Stimulated activated CD8-positive, alpha-beta memory T cell treated with anti-CD3 and anti-CD28 coated beads, Interleukin-15, amount 100 ng/mL, for 4 hours (primary cell): ENCODE data around the gene PCDHA10.
"Not testable (repeated sequence)": the region's sequence is repeated elsewhere in the genome, so short reads cannot be mapped to it uniquely, and the experiment has no call there.

Experiments used
- DNase-seq, 2 donors: peaks; one replicate each; pipeline ENCODE4 v3.0.0-alpha.2; 2020; ENCODE audit warnings: low read depth in 2 of 2

The PCDHA10 gene

DNA sequence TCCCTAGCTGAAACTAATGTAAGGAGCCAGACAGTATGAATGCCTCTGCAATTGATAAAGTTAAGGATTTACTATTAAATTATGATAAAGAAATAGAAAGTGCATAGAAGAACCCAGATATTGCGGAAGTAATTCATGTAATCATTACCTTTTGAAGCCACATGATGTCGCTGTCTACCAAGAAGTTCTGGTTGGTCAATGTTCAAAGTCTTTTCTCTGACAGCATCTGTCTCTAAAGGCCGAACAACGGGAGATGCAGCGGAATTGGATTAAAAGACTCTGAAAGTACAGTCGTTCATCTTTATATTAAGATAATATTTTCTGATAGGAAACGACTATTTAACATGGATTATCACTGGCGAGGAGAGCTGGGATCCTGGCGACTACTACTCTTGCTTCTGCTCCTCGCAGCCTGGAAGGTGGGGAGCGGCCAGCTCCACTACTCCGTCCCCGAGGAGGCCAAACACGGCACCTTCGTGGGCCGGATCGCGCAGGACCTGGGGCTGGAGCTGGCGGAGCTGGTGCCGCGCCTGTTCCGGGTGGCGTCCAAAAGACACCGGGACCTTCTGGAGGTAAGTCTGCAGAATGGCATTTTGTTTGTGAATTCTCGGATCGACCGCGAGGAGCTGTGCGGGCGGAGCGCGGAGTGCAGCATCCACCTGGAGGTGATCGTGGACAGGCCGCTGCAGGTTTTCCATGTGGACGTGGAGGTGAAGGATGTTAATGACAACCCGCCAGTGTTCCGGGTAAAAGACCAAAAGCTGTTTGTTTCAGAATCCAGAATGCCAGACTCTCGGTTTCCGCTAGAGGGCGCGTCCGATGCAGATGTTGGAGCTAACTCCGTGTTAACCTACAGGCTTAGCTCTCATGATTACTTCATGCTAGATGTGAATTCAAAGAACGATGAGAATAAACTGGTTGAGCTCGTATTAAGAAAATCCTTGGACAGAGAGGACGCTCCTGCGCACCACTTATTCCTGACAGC, 14.4 kb upstream of the PCDHA10 start, which contains the start of gene PCDHA8:
Gene PCDHA8 (plus strand): TSS at position 210 of the 985 bp plus-strand sequence. CDS start 135 bp downstream, at position 345.
- DNase-seq = no peak

DNA sequence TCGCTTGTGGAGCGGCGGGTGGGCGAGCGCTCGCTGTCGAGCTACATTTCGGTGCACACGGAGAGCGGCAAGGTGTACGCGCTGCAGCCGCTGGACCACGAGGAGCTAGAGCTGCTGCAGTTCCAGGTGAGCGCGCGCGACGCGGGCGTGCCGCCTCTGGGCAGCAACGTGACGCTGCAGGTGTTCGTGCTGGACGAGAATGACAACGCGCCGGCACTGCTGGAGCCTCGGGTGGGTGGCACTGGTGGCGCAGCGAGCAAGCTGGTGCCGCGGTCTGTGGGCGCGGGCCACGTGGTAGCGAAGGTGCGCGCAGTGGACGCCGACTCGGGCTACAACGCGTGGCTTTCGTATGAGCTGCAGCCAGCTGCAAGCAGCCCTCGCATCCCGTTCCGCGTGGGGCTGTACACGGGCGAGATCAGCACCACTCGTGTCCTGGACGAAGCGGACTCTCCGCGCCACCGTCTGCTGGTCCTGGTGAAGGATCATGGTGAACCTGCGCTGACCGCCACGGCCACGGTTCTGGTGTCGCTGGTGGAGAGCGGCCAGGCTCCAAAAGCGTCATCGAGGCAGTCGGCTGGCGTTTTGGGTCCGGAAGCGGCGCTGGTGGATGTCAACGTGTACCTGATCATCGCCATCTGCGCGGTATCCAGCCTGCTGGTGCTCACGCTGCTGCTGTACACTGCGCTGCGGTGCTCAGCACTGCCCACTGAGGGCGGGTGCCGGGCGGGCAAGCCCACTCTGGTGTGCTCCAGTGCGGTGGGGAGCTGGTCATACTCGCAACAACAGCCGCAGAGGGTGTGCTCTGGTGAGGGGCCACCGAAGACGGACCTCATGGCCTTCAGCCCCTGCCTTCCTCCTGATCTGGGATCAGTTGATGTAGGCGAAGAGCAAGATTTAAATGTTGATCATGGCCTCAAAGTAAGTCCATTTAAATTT, 12.6 kb upstream of the PCDHA10 start:
- DNase-seq = no peak

DNA sequence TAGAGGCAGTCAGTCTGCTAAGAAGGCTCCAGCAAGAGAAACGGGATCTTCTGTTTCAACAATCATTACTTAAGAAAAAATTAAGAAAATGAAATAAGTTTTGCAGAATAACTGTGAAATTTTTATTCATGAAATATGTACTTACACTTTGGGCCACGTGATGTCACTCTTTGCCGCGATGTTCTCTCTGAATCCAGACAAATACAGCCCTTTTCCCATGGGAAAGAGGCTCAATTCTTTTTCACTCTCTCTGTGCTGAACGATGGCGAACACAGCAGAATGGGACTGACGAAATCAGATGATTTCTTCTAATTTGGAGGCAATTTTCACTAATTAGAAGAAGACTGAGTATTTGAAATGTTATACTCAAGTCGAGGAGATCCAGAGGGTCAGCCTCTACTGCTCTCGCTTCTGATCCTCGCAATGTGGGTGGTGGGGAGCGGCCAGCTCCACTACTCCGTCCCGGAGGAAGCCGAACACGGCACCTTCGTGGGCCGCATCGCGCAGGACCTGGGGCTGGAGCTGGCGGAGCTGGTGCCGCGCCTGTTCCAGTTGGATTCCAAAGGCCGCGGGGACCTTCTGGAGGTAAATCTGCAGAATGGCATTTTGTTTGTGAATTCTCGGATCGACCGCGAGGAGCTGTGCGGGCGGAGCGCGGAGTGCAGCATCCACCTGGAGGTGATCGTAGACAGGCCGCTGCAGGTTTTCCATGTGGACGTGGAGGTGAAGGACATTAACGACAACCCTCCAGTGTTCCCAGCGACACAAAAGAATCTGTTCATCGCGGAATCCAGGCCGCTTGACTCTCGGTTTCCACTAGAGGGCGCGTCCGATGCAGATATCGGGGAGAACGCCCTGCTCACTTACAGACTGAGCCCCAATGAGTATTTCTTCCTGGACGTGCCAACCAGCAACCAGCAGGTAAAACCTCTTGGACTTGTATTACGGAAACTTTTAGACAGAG, 7.3 kb upstream of the PCDHA10 start, which contains the start of gene PCDHA9:
Gene PCDHA9 (plus strand): TSS at position 244 of the 964 bp plus-strand sequence. CDS start 114 bp downstream, at position 358.
- not testable (repeated sequence) for DNase-seq

DNA sequence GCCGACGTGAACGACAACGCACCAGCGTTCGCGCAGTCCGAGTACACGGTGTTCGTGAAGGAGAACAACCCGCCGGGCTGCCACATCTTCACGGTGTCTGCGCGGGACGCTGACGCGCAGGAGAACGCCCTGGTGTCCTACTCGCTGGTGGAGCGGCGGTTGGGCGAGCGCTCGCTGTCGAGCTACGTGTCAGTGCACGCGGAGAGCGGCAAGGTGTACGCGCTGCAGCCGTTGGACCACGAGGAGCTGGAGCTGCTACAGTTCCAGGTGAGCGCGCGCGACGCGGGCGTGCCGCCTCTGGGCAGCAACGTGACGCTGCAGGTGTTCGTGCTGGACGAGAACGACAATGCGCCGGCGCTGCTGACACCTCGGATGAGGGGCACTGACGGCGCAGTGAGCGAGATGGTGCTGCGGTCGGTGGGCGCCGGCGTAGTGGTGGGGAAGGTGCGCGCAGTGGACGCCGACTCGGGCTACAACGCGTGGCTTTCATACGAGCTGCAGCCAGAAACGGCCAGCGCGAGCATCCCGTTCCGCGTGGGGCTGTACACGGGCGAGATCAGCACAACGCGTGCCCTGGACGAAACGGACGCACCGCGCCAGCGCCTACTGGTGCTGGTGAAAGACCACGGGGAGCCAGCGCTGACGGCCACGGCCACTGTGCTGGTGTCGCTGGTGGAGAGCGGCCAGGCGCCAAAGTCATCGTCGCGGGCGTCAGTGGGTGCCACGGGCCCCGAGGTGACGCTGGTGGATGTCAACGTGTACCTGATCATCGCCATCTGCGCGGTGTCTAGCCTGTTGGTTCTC, 5.7 kb upstream of the PCDHA10 start:
- DNase-seq = not testable (repeated sequence)

DNA sequence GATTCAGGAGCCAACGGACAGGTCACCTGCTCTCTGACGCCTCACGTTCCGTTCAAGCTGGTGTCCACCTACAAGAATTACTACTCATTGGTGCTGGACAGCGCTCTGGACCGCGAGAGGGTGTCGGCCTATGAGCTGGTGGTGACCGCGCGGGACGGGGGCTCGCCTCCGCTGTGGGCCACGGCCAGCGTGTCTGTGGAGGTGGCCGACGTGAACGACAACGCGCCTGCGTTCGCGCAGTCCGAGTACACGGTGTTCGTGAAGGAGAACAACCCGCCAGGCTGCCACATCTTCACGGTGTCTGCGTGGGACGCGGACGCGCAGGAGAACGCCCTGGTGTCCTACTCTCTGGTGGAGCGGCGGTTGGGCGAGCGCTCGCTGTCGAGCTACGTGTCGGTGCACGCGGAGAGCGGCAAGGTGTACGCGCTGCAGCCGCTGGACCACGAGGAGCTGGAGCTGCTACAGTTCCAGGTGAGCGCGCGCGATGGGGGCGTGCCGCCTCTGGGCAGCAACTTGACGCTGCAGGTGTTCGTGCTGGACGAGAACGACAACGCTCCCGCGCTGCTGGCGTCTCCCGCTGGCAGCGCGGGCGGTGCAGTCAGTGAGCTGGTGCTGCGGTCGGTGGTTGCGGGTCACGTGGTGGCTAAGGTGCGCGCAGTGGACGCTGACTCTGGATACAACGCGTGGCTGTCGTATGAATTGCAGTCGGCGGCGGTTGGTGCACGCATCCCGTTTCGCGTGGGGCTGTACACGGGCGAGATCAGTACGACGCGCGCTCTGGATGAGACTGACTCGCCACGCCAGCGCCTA, 1.7 kb downstream of the PCDHA10 start:
- DNase-seq = no peak

DNA sequence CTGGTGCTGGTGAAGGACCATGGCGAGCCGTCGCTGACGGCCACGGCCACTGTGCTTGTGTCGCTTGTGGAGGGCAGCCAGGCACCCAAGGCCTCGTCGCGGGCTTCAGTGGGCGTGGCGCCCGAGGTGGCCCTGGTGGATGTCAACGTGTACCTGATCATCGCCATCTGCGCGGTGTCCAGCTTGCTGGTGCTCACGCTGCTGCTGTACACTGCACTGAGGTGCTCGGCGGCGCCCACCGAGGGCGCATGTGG, 2.2 kb downstream of the PCDHA10 start:
- DNase-seq = no peak

DNA sequence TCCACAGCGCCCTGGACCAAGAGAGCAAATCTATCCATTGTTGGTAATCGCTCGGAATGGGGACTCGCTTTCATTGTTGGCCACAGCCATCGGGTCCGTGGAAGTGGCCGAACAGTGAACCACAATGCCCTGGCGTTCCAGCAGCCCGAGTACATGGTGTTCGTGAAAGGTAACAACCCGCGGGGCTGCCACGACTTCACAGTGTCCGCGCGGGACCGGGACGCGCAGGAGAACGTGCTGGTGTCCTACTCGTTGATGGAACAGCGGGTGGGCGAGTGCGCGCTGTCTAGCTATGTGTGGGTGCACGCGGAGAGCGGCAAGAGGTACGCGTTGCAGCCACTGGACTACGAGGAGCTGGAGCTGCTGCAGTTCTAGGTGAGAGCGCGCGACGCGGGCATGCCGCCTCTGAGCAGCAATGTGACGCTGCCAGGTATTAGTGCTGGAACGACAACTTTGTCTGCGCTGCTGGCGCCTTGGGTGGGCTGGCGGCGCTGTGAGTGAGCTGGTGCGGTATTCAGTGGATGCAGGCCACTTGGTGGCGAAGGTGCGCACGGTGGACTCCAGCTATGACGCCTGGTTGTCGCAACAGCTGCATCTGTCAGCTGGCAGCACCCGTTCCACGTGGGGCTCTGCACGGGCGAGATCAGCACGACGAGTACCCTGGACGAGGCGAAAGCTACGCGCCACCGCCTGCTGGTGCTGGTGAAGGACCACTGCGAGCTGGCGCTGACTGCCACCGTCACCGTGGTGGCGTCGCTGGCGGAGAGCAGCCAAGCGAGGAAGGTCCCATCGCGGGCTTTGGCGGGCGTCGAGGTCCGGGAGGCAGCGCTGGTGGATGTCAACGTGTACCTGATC, 7.0 kb downstream of the PCDHA10 start:
- no peak for DNase-seq

DNA sequence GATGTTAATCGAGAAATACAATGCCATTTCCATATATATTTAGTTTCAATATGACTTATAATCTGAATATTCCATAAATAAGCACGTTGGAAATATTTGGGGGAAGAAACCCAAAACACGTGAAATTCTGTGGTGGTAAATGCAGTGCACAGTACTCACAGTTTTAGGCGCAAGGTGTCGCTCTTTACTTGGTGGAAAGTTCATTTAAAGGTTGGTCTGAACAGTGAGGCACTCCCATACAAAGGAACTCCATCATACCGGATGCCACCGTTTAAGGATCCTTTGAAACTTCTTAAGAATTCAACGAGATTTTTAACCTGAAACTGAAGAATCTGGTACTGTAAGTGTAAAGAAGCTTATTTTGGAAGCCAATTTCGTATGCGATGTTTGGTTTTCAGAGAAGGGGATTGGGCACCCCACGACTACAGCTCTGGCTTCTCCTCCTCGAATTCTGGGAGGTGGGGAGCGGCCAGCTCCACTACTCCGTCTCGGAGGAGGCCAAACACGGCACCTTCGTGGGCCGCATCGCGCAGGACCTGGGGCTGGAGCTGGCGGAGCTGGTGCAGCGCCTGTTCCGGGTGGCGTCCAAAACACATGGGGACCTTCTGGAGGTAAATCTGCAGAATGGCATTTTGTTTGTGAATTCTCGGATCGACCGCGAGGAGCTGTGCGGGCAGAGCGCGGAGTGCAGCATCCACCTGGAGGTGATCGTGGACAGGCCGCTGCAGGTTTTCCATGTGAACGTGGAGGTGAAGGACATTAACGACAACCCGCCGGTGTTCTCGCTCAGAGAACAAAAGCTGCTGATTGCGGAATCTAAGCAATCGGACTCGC, 13.2 kb downstream of the PCDHA10 start, which contains the start of gene PCDHA11:
Gene PCDHA11 (plus strand): TSS at position 237 of the 834 bp plus-strand sequence. CDS start 147 bp downstream, at position 384.
- no peak for DNase-seq

DNA sequence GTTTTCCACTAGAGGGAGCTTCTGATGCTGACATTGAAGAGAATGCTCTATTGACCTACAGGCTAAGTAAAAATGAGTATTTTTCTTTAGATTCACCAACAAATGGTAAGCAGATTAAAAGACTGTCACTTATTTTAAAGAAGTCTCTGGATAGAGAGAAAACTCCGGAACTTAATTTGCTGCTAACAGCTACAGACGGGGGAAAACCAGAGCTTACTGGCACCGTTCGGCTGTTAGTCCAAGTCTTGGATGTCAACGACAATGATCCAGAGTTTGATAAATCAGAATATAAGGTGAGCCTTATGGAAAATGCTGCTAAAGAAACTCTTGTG, 13.8 kb downstream of the PCDHA10 start:
- no peak for DNase-seq

DNA sequence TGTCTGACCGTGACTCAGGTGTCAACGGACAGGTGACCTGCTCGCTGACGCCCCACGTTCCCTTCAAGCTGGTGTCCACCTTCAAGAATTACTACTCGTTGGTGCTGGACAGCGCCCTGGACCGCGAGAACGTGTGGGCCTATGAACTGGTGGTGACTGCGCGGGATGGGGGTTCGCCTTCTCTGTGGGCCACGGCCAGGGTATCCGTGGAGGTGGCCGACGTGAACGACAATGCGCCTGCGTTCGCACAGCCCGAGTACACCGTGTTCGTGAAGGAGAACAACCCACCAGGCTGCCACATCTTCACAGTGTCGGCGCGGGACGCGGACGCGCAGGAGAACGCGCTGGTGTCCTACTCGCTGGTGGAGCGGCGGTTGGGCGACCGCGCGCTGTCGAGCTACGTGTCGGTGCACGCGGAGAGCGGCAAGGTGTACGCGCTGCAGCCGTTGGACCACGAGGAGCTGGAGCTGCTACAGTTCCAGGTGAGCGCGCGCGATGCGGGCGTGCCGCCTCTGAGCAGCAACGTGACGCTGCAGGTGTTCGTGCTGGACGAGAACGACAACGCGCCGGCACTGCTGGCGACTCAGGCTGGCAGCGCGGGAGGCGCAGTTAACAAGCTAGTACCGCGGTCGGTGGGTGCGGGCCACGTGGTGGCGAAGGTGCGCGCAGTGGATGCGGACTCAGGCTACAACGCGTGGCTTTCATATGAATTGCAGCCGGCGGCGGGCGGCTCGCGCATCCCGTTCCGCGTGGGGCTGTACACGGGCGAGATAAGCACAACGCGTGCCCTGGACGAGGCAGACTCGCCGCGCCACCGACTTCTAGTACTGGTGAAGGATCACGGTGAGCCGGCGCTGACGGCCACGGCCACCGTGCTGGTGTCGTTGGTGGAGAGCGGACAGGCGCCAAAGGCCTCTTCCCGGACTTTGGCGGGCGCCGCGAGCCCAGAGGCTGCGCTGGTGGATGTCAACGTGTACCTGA, 14.8 kb downstream of the PCDHA10 start:
- DNase-seq = no peak

DNA sequence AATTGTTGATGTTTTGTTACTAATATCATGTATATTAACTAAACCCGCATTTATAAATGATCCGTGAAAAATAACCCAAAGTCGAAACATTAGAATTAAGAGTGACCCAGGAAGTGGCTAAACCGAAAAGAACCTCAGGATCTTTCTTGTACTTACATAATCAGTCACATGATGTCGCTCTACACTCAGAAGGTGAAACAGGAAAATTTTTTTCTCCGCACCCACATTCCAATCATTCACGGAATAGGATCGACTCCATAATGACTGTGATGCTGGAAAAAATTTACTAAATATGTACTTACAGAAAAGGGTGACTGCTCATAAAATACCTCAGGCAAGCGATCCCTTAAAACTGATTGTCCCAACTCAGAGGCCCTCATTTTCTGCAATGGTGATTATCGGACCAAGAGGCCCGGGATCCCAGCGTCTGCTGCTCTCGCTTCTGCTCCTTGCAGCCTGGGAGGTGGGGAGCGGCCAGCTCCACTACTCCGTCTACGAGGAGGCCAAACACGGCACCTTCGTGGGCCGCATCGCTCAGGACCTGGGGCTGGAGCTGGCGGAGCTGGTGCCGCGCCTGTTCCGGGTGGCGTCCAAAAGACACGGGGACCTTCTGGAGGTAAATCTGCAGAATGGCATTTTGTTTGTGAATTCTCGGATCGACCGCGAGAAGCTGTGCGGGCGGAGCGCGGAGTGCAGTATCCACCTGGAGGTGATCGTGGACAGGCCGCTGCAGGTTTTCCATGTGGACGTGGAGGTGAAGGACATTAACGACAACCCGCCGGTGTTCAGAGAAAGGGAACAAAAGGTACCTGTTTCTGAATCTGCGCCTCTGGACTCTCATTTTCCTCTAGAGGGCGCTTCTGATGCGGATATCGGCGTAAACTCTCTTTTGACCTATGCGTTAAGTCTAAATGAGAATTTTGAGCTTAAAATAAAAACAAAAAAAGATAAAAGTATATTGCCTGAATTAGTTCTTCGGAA, 19.7 kb downstream of the PCDHA10 start, which contains the start of gene PCDHA12:
Gene PCDHA12 (plus strand): TSS at position 224 of the 981 bp plus-strand sequence. CDS start 165 bp downstream, at position 389.
- DNase-seq = no peak

DNA sequence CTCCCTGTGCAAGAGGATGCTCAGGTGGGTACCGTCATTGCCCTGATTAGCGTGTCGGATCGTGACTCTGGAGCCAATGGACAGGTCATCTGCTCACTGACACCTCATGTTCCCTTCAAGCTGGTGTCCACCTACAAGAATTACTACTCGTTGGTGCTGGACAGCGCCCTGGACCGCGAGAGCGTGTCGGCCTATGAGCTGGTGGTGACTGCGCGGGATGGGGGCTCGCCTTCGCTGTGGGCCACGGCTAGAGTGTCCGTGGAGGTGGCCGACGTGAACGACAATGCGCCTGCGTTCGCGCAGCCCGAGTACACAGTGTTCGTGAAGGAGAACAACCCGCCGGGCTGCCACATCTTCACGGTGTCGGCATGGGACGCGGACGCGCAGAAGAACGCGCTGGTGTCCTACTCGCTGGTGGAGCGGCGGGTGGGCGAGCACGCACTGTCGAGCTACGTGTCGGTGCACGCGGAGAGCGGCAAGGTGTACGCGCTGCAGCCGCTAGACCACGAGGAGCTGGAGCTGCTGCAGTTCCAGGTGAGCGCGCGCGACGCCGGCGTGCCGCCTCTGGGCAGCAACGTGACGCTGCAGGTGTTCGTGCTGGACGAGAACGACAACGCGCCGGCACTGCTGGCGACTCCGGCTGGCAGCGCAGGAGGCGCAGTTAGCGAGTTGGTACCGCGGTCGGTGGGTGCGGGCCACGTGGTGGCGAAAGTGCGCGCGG, 21.0 kb downstream of the PCDHA10 start:
- DNase-seq = not testable (repeated sequence)

DNA sequence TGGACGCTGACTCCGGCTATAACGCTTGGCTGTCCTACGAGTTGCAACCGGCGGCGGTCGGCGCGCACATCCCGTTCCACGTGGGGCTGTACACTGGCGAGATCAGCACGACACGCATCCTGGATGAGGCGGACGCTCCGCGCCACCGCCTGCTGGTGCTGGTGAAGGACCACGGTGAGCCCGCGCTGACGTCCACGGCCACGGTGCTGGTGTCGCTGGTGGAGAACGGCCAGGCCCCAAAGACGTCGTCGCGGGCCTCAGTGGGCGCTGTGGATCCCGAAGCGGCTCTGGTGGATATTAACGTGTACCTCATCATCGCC, 21.5 kb downstream of the PCDHA10 start:
- no peak for DNase-seq

DNA sequence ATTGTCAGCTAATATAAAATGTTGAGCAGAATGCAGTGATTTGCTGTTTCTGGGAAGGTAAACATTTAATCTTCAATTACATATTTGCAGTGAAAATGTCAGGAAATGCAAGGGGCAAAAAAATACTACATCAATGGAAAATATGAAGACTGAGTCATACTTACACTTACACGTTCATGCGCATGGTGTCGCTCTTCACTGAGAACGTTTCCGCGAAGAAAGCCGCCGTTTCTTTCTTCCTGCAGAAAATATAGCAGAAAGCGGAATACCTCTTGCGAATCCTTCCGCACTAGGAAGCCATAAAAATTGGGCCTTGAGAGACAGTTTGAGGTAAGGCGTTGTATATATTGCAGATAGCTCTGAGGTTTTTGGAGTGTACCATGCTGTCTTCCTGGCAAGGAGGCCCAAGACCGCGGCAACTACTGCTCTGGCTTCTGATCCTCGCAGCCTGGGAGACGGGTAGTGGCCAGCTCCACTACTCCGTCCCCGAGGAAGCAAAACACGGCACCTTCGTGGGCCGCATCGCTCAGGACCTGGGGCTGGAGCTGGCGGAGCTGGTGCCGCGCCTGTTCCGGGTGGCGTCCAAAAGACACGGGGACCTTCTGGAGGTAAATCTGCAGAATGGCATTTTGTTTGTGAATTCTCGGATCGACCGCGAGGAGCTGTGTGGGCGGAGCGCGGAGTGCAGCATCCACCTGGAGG, 26.3 kb downstream of the PCDHA10 start, which contains the start of gene PCDHA13:
Gene PCDHA13 (plus strand): TSS at position 236 of the 702 bp plus-strand sequence. CDS start 145 bp downstream, at position 381.
- no peak for DNase-seq
